Stomach (tissue), 4 donors: ENCODE data around the gene SLC17A9.

Source experiments
- CTCF ChIP-seq, 7 experiments: fragments of 450-650 bp in 4 of 7; fragments of 200-600 bp in 3 of 7; sonication (generic) in 3 of 7; IDR thresholded peaks; one replicate each; pipeline ENCODE4 v1.5.1; 2016 to 2019; ENCODE audit warnings: antibody characterized with exemption in 7 of 7, control low read depth in 2 of 7, mild to moderate bottlenecking in 1 of 7
- EP300 ChIP-seq: sonication (generic); formaldehyde crosslinking; IDR thresholded peaks from one replicate; pipeline ENCODE4 v1.6.1; 2017; ENCODE audit warnings: antibody characterized with exemption
- POLR2A ChIP-seq, 4 donors: fragments of 450-650 bp; IDR thresholded peaks; one replicate each; pipeline ENCODE4 v1.6.1; 2016; ENCODE audit warnings: antibody characterized with exemption in 4 of 4, control low read depth in 2 of 4, mild to moderate bottlenecking in 1 of 4, moderate library complexity in 1 of 4

GRCh38 chr20:62947532-62948300 is 4.8 kb upstream of the SLC17A9 start:
- no peak for TF ChIP-seq POLR2A (IDR thresholded peaks at IDR 0.05)
- TF ChIP-seq CTCF (IDR thresholded peaks at IDR 0.05), result no peak
- TF ChIP-seq EP300, result no peak
